ENCODE data around the gene VSNL1.

The VSNL1 gene

DNA sequence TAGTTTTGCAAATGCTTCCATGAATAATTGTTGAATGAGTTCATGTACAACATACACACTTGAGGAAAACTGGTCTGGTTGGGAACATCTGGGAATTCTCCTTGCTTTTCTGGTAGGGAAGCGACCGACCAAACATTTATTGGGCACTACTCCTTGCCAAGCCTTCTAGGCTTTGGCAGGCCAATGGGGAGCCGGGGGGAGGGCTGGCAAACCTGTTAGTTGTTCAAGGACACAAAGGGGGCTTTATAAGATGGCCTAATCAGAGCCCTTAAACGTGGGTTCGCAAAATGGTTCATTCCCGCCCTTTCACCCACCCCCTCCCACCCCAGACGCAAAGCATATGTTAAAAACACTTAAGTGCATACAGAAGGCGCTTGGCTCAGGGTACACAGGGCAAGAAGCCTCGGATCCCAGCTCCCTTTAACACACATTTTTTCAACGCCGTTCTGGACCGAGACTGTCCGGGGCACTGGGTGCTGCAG lies 844 bp upstream of the VSNL1 start:
- peak overlapping the region; percentile 46 for H3K27ac ChIP-seq (ENCODE audit: low read depth, low read length)
- peak overlapping the region; percentile 94 for H4K12ac ChIP-seq (ENCODE audit: low read depth, low read length)
- H3K4ac ChIP-seq (ENCODE audit: low read depth, low read length) = no peak overlapping the region
- WGBS (ENCODE audit: extremely low coverage, insufficient coverage, insufficient read length) = no CpG with 5 or more reads among the region's 13 CpGs
- H4K91ac ChIP-seq (ENCODE audit: low read depth, low read length) = peak overlapping the region; percentile 8
- H3K18ac ChIP-seq (ENCODE audit: low read length) = peak overlapping the region; percentile 1
- peaks cover 2% of the 10 kb centered on the region for H3K79me2 ChIP-seq (ENCODE audit: control insufficient read depth, insufficient read depth, low read length, poor library complexity)
- peaks cover 4 to 11% of the 10 kb centered on the region in 2 experiments for H3K4me1 ChIP-seq (ENCODE audit: control insufficient read depth in 1 of 2, insufficient read depth in 2 of 2, low read length in 2 of 2)
- H2AFZ ChIP-seq (ENCODE audit: insufficient read depth, low read length, poor library complexity) = peak overlapping the region; percentile 42
- no peaks in the 10 kb centered on the region for H3K36me3 ChIP-seq (ENCODE audit: control insufficient read depth in 1 of 2, insufficient read depth in 2 of 2, low read length in 2 of 2)
- peak; percentile 33 to 61 for DNase-seq
- no peak overlapping the region for H2AK5ac ChIP-seq (ENCODE audit: low read length)
- no peaks in the 10 kb centered on the region for H3K27me3 ChIP-seq (ENCODE audit: insufficient read depth, low read length)
- peak overlapping the region; percentile 4 for H2BK12ac ChIP-seq (ENCODE audit: low read length)
- H4K8ac ChIP-seq (ENCODE audit: low read depth, low read length) = peak overlapping the region; percentile 90
- H3K4me3 ChIP-seq (ENCODE audit: low read depth, low read length) = peak overlapping the region; percentile 70
- H2BK5ac ChIP-seq (ENCODE audit: low read depth, low read length, poor library complexity) = no peak overlapping the region
- no peaks in the 10 kb centered on the region for H3K79me1 ChIP-seq (ENCODE audit: low read length)
- no peaks in the 10 kb centered on the region for H3K9me3 ChIP-seq (ENCODE audit: insufficient read depth, low read depth, low read length)
- H2BK120ac ChIP-seq (ENCODE audit: insufficient read depth, low read length, poor library complexity) = peak overlapping the region; percentile 30
- no peak overlapping the region for H3K23ac ChIP-seq (ENCODE audit: low read length)
- H3K4me2 ChIP-seq (ENCODE audit: low read length) = peak overlapping the region; percentile 99
- H3K14ac ChIP-seq (ENCODE audit: low read length) = peak overlapping the region; percentile 32
- peak overlapping the region; percentile 0 for H3K9ac ChIP-seq (ENCODE audit: low read length)

GRCh38 chr2:17540813-17541530 lies 476 bp downstream of the VSNL1 start:
- Histone ChIP-seq H3K4ac (ENCODE audit: low read depth, low read length) (no peak overlapping the region), H2BK5ac (ENCODE audit: low read depth, low read length, poor library complexity) (no peak overlapping the region), H3K9ac (ENCODE audit: low read length) (no peak overlapping the region), H3K79me2 (ENCODE audit: control insufficient read depth, insufficient read depth, low read length, poor library complexity) (peaks cover 2% of the 10 kb centered on the region), H3K23ac (ENCODE audit: low read length) (no peak overlapping the region), H3K4me1 (ENCODE audit: control insufficient read depth in 1 of 2, insufficient read depth in 2 of 2, low read length in 2 of 2) (peaks cover 4 to 11% of the 10 kb centered on the region in 2 experiments), H3K4me3 (ENCODE audit: low read depth, low read length) (no peak overlapping the region), H2AK5ac (ENCODE audit: low read length) (no peak overlapping the region), H3K27me3 (ENCODE audit: insufficient read depth, low read length) (no peaks in the 10 kb centered on the region), H3K27ac (ENCODE audit: low read depth, low read length) (no peak overlapping the region), H3K79me1 (ENCODE audit: low read length) (no peaks in the 10 kb centered on the region), H4K8ac (ENCODE audit: low read depth, low read length) (no peak overlapping the region), H3K14ac (ENCODE audit: low read length) (no peak overlapping the region), H2BK120ac (ENCODE audit: insufficient read depth, low read length, poor library complexity) (no peak overlapping the region), H3K18ac (ENCODE audit: low read length) (no peak overlapping the region), H4K91ac (ENCODE audit: low read depth, low read length) (no peak overlapping the region), H2AFZ (ENCODE audit: insufficient read depth, low read length, poor library complexity) (peak overlapping the region; percentile 58), H3K4me2 (ENCODE audit: low read length) (peak overlapping the region; percentile 99), H3K36me3 (ENCODE audit: control insufficient read depth in 1 of 2, insufficient read depth in 2 of 2, low read length in 2 of 2) (no peaks in the 10 kb centered on the region), H2BK12ac (ENCODE audit: low read length) (no peak overlapping the region), H3K9me3 (ENCODE audit: insufficient read depth, low read depth, low read length) (no peaks in the 10 kb centered on the region), H4K12ac (ENCODE audit: low read depth, low read length) (no peak overlapping the region)
- WGBS (ENCODE audit: extremely low coverage, insufficient coverage, insufficient read length) = no CpG with 5 or more reads among the region's 21 CpGs
- no peak for DNase-seq

DNA sequence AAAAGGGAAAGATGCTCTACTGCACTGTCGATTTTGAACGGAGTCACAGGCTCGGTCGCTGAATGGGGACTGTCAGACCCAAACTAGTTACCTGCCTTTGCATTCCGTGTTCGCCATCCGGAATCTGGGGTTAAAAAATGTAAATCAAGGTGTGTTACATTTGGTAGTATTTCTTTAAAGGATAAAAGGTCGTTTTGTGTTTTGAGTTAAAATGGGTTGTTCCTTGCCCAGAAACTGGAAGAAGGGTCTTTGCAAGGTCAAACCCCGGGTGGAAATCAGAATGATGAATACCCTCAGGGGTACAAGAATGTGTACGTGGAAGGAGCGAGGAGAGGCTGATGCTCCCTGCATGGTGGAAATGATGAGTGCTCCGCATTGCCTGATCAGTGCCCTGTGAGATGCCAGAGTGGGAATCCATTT lies 1.0 kb downstream of the VSNL1 start:
- no peak overlapping the region for H3K27ac ChIP-seq (ENCODE audit: low read depth, low read length)
- H2BK120ac ChIP-seq (ENCODE audit: insufficient read depth, low read length, poor library complexity) = no peak overlapping the region
- no peak overlapping the region for H3K9ac ChIP-seq (ENCODE audit: low read length)
- no peak overlapping the region for H3K14ac ChIP-seq (ENCODE audit: low read length)
- H4K91ac ChIP-seq (ENCODE audit: low read depth, low read length) = no peak overlapping the region
- no peak overlapping the region for H3K23ac ChIP-seq (ENCODE audit: low read length)
- H3K27me3 ChIP-seq (ENCODE audit: insufficient read depth, low read length) = no peaks in the 10 kb centered on the region
- no peak overlapping the region for H3K18ac ChIP-seq (ENCODE audit: low read length)
- H3K79me1 ChIP-seq (ENCODE audit: low read length) = no peaks in the 10 kb centered on the region
- no peaks in the 10 kb centered on the region for H3K9me3 ChIP-seq (ENCODE audit: insufficient read depth, low read depth, low read length)
- no peak overlapping the region for H3K4me3 ChIP-seq (ENCODE audit: low read depth, low read length)
- DNase-seq = no peak
- H4K8ac ChIP-seq (ENCODE audit: low read depth, low read length) = no peak overlapping the region
- H3K4me1 ChIP-seq (ENCODE audit: control insufficient read depth in 1 of 2, insufficient read depth in 2 of 2, low read length in 2 of 2) = peaks cover 4 to 11% of the 10 kb centered on the region in 2 experiments
- H2AFZ ChIP-seq (ENCODE audit: insufficient read depth, low read length, poor library complexity) = no peak overlapping the region
- no CpG with 5 or more reads among the region's 12 CpGs for WGBS (ENCODE audit: extremely low coverage, insufficient coverage, insufficient read length)
- H2BK12ac ChIP-seq (ENCODE audit: low read length) = no peak overlapping the region
- no peak overlapping the region for H2BK5ac ChIP-seq (ENCODE audit: low read depth, low read length, poor library complexity)
- no peak overlapping the region for H4K12ac ChIP-seq (ENCODE audit: low read depth, low read length)
- peaks cover 2% of the 10 kb centered on the region for H3K79me2 ChIP-seq (ENCODE audit: control insufficient read depth, insufficient read depth, low read length, poor library complexity)
- H2AK5ac ChIP-seq (ENCODE audit: low read length) = no peak overlapping the region
- H3K4ac ChIP-seq (ENCODE audit: low read depth, low read length) = no peak overlapping the region
- H3K36me3 ChIP-seq (ENCODE audit: control insufficient read depth in 1 of 2, insufficient read depth in 2 of 2, low read length in 2 of 2) = no peaks in the 10 kb centered on the region
- H3K4me2 ChIP-seq (ENCODE audit: low read length) = peak overlapping the region; percentile 99

GRCh38 chr2:17542471-17542870 lies 2.0 kb downstream of the VSNL1 start:
- Histone ChIP-seq H4K12ac (ENCODE audit: low read depth, low read length) (no peak overlapping the region), H4K8ac (ENCODE audit: low read depth, low read length) (no peak overlapping the region), H2BK12ac (ENCODE audit: low read length) (no peak overlapping the region), H3K18ac (ENCODE audit: low read length) (no peak overlapping the region), H2BK5ac (ENCODE audit: low read depth, low read length, poor library complexity) (no peak overlapping the region), H4K91ac (ENCODE audit: low read depth, low read length) (no peak overlapping the region), H3K14ac (ENCODE audit: low read length) (no peak overlapping the region), H3K36me3 (ENCODE audit: control insufficient read depth in 1 of 2, insufficient read depth in 2 of 2, low read length in 2 of 2) (no peaks in the 10 kb centered on the region), H3K9ac (ENCODE audit: low read length) (no peak overlapping the region), H3K4me2 (ENCODE audit: low read length) (no peak overlapping the region), H3K9me3 (ENCODE audit: insufficient read depth, low read depth, low read length) (no peaks in the 10 kb centered on the region), H3K4me3 (ENCODE audit: low read depth, low read length) (no peak overlapping the region), H3K4me1 (ENCODE audit: control insufficient read depth in 1 of 2, insufficient read depth in 2 of 2, low read length in 2 of 2) (peaks cover 4 to 11% of the 10 kb centered on the region in 2 experiments), H2AFZ (ENCODE audit: insufficient read depth, low read length, poor library complexity) (no peak overlapping the region), H3K27ac (ENCODE audit: low read depth, low read length) (no peak overlapping the region), H2AK5ac (ENCODE audit: low read length) (no peak overlapping the region), H2BK120ac (ENCODE audit: insufficient read depth, low read length, poor library complexity) (no peak overlapping the region), H3K27me3 (ENCODE audit: insufficient read depth, low read length) (no peaks in the 10 kb centered on the region), H3K79me2 (ENCODE audit: control insufficient read depth, insufficient read depth, low read length, poor library complexity) (peaks cover 2% of the 10 kb centered on the region), H3K23ac (ENCODE audit: low read length) (no peak overlapping the region), H3K4ac (ENCODE audit: low read depth, low read length) (no peak overlapping the region), H3K79me1 (ENCODE audit: low read length) (no peaks in the 10 kb centered on the region)
- no peak for DNase-seq
- no CpG with 5 or more reads among the region's 2 CpGs for WGBS (ENCODE audit: extremely low coverage, insufficient coverage, insufficient read length)
